Measurements from ENCODE around the gene ANAPC1. TPM values are rescaled to one million over a fixed set of nuclear protein-coding genes. Genes with fewer than 3 reads are reported as not detected.

The ANAPC1 gene
- total and polyA plus RNA-seq, 10 of the 15 experiments (the other 5 are each of a cell fraction or from before 2014, with no cell fraction given): 10.0 to 108 (median 53.6) TPM

- Histone ChIP-seq H3K27ac (ENCODE audit: control insufficient read depth, insufficient read depth) (no peak overlapping the region), H3K79me2 (ENCODE audit: control insufficient read depth, insufficient read depth, low read length) (no peaks in the 10 kb centered on the region), H3K4me1 (ENCODE audit: control insufficient read depth, insufficient read depth, low read length) (no peaks in the 10 kb centered on the region), H3K36me3 (ENCODE audit: control insufficient read depth in 2 of 2, insufficient read depth in 2 of 2, low read length in 1 of 2) (no peaks in the 10 kb centered on the region), H3K4me3 (no peak overlapping the region), H2AFZ (ENCODE audit: control insufficient read depth, low read depth, low read length) (no peak overlapping the region), H3K9ac (ENCODE audit: control insufficient read depth, insufficient read depth, low read length) (no peak overlapping the region), H3K9me3 (replicated peaks; ENCODE audit: control insufficient read depth, insufficient read depth, low read length) (no peaks in the 10 kb centered on the region), H3K27me3 (replicated peaks in 1 of 2; ENCODE audit: control insufficient read depth in 2 of 2, insufficient read depth in 2 of 2, low read length in 1 of 2) (no peaks in the 10 kb centered on the region), H4K20me1 (ENCODE audit: control insufficient read depth, insufficient read depth) (no peaks in the 10 kb centered on the region), H3K4me2 (ENCODE audit: control insufficient read depth, insufficient read depth) (no peak overlapping the region)
- in situ Hi-C loops (cut with MboI): no loop called here
- ChIA-PET CTCF (interaction anchor here (1.0 to 3.3 kb wide), 2 partner anchors 16 to 30 kb away, joined by 4 to 33 read pairs; partner anchors contain the start of gene MERTK), RAD21 (ENCODE audit: unreplicated experiment) (interaction anchor here (1.1 kb wide), 1 partner anchor 131 kb away, joined by 3 read pairs; no protein-coding TSS in a partner anchor), SMC1A (ENCODE audit: uncharacterized antibody, unreplicated experiment) (interaction anchor here (0.8 to 1.3 kb wide), 2 partner anchors 14 to 23 kb away, joined by 3 read pairs; no protein-coding TSS in a partner anchor), POLR2A (interaction anchor here (2.2 kb wide), 1 partner anchor 17 kb away, joined by 6 read pairs; no protein-coding TSS in a partner anchor)
- 30% methylated on average over 3 of the region's 3 CpGs for WGBS (ENCODE audit: insufficient coverage, insufficient replicate concordance, low lambda C conversion rate, missing lambda C conversion rate)
- no peak for DNase-seq (ENCODE audit: low read depth, low spot score)
- BruUV-seq (replicated peaks): no TSS peak
- intact Hi-C loops (cut with micrococcal nuclease; ENCODE audit: unreplicated experiment): no loop called here
- TF ChIP-seq TAF1 (IDR thresholded peaks at IDR 0.05; ENCODE audit: borderline replicate concordance, low read depth, low read length) (no peak), SRF (IDR thresholded peaks at IDR 0.05; ENCODE audit: low read depth in 2 of 2, low read length in 2 of 2) (no peak), IKZF2 (IDR thresholded peaks at IDR 0.05) (no peak), TARDBP (IDR thresholded peaks at IDR 0.05; ENCODE audit: borderline replicate concordance) (no peak), CBFB (IDR thresholded peaks at IDR 0.05; ENCODE audit: low read depth) (no peak), IRF5 (IDR thresholded peaks at IDR 0.05; ENCODE audit: borderline replicate concordance) (no peak), RUNX3 (IDR thresholded peaks at IDR 0.05; ENCODE audit: low read length) (no peak), NFYA (IDR thresholded peaks at IDR 0.05; ENCODE audit: borderline replicate concordance, low read depth, low read length) (no peak), SREBF1 (IDR thresholded peaks at IDR 0.05; ENCODE audit: low read length) (no peak)
- FAIRE-seq: no peak
- no peak; the same call in 2 of the 3 replicates for ATAC-seq
Measured at GRCh38 chr2:111917106-111917505, 33.1 kb upstream of the ANAPC1 start.

Data from GM12878 (cell line).